Activated CD4-positive, alpha-beta T cell treated with anti-CD3 and anti-CD28 coated beads, Interleukin-2, amount 10 ng/mL, durations not matched to agents 7 days and 5 days (primary cell): ENCODE results near the gene RHPN2. TPM values are rescaled to one million over a fixed set of nuclear protein-coding genes. Genes with fewer than 3 reads are reported as not detected.
"Not testable (repeated sequence)": the region's sequence is repeated elsewhere in the genome, so short reads cannot be mapped to it uniquely, and the experiment has no call there.

Experiments used
- CTCF ChIA-PET: fragments of 350-600 bp; sonication (Branson Sonifier 250); formaldehyde crosslinking; loops from one replicate; lab custom pipeline; 2021; ENCODE audit warnings: antibody characterized with exemption; lab: Charles Lee
- POLR2A ChIA-PET: fragments of 350-600 bp; sonication (Branson Sonifier 250); formaldehyde crosslinking; loops from one replicate; lab custom pipeline; 2021; ENCODE audit warnings: antibody characterized with exemption; lab: Charles Lee
- DNase-seq: peaks from one replicate; pipeline ENCODE4 v3.0.0-alpha.2; 2020
- H3K27ac Mint-ChIP-seq: one replicate; pipeline ENCODE4 v1.8.0; 2021; ENCODE audit warnings: mild to moderate bottlenecking, moderate library complexity, mixed read lengths
- H3K27me3 Mint-ChIP-seq: one replicate; pipeline ENCODE4 v1.8.0; 2021; ENCODE audit warnings: mixed read lengths
- H3K36me3 Mint-ChIP-seq: one replicate; pipeline ENCODE4 v1.8.0; 2021; ENCODE audit warnings: low read depth, mixed read lengths
- H3K4me1 Mint-ChIP-seq: one replicate; pipeline ENCODE4 v1.8.0; 2021; ENCODE audit warnings: mixed read lengths
- H3K4me3 Mint-ChIP-seq: one replicate; pipeline ENCODE4 v1.8.0; 2021; ENCODE audit warnings: mild to moderate bottlenecking, moderate library complexity, mixed read lengths
- H3K9me3 Mint-ChIP-seq: one replicate; pipeline ENCODE4 v1.8.0; 2021; ENCODE audit warnings: mixed read lengths
- total RNA-seq, 2 experiments: library from RNA; stranded (reverse); gene quantifications; one replicate each; pipeline ENCODE4 v1.2.3, GENCODE V29; 2021

The RHPN2 gene
- total RNA-seq, 2 experiments from 2014 or later = 1.4 TPM

- H3K4me3 Mint-ChIP-seq, H3K27ac Mint-ChIP-seq, POLR2A ChIA-PET, H3K9me3 Mint-ChIP-seq, DNase-seq, H3K36me3 Mint-ChIP-seq, H3K27me3 Mint-ChIP-seq: not testable (repeated sequence)
- H3K4me1 Mint-ChIP-seq = peaks cover 15% of the 10 kb centered on the region
- CTCF ChIA-PET = interaction anchor here (0.7 kb wide), 1 partner anchor 125 kb away, joined by 3 read pairs; no protein-coding TSS in a partner anchor
Observed at GRCh38 chr19:32977813-32978212, 86.9 kb downstream of the RHPN2 start.

GRCh38 chr19:32977280-32977679 is 87.4 kb downstream of the RHPN2 start:
- no peaks in the 10 kb centered on the region for H3K27me3 Mint-ChIP-seq
- H3K4me3 Mint-ChIP-seq = no peak overlapping the region
- DNase-seq = no peak
- H3K4me1 Mint-ChIP-seq = peaks cover 17% of the 10 kb centered on the region
- peaks cover 8% of the 10 kb centered on the region for H3K36me3 Mint-ChIP-seq
- no peak overlapping the region for H3K27ac Mint-ChIP-seq
- CTCF ChIA-PET = interaction anchor here (0.6 to 1.6 kb wide), 4 partner anchors 43 to 126 kb away, joined by 3 to 5 read pairs (median 4); partner anchors contain the start of gene GPATCH1
- POLR2A ChIA-PET = no interaction called here
- H3K9me3 Mint-ChIP-seq = no peaks in the 10 kb centered on the region

DNA sequence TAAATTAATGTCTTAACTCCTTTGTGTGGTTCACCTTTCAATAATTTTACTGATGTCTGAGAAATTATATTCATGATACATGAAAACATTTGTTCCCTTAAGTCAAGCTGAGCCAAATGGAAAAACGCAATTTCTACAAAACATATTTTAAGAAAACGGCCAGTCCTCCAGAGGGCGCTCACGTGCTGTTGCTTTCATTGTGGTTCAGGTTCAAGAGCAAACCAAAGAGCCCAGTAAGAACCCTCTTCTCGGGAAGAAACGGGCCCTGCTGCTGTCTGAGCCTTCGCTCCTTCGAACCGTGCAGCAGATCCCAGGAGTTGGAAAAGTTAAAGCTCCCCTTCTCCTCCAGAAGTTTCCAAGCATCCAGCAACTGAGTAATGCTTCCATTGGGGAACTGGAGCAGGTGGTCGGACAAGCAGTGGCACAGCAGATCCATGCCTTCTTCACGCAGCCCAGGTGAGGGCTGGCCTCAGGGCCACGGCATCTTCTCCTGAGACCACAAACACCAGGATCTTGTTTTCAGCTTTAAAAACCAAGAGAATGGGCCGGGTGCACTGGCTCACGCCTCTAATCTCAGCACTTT is 88.4 kb downstream of the RHPN2 start:
- no peak overlapping the region for H3K27ac Mint-ChIP-seq
- no peaks in the 10 kb centered on the region for H3K27me3 Mint-ChIP-seq
- peak; percentile 85 for DNase-seq
- no peaks in the 10 kb centered on the region for H3K9me3 Mint-ChIP-seq
- H3K36me3 Mint-ChIP-seq = peaks cover 11% of the 10 kb centered on the region
- no peak overlapping the region for H3K4me3 Mint-ChIP-seq
- ChIA-PET POLR2A (no interaction called here), CTCF (interaction anchor here (0.7 to 1.6 kb wide), 4 partner anchors 52 to 199 kb away, joined by 3 to 5 read pairs (median 4); partner anchors contain the start of gene GPATCH1)
- H3K4me1 Mint-ChIP-seq = peaks cover 25% of the 10 kb centered on the region

- CTCF ChIA-PET = interaction anchor here (1.2 to 1.8 kb wide), 3 partner anchors 41 to 372 kb away, joined by 3 to 7 read pairs (median 3); no protein-coding TSS in a partner anchor
- peak; percentile 99 for DNase-seq
- no peaks in the 10 kb centered on the region for H3K27me3 Mint-ChIP-seq
- POLR2A ChIA-PET = interaction anchor here (0.6 to 0.7 kb wide), 3 partner anchors 100 to 486 kb away, joined by 3 to 5 read pairs (median 3); no protein-coding TSS in a partner anchor
- peak within 1 kb of the TSS; percentile 100 for H3K4me3 Mint-ChIP-seq
- H3K27ac Mint-ChIP-seq = peak within 1 kb of the TSS; percentile 89
- H3K4me1 Mint-ChIP-seq = peaks cover 37% of the 10 kb centered on the region
- no peaks in the 10 kb centered on the region for H3K9me3 Mint-ChIP-seq
- peaks cover 11% of the 10 kb centered on the region for H3K36me3 Mint-ChIP-seq
Observed at GRCh38 chr19:32971715-32972540, 92.8 kb downstream of the RHPN2 start, which contains the start of the genes CEP89 and FAAP24. TSS of gene CEP89 (minus strand) at chr19:32971958. CDS start at chr19:32971874, 84 bp downstream. TSS of gene FAAP24 (plus strand) at chr19:32972242. CDS start at chr19:32973197, 955 bp downstream.

DNA sequence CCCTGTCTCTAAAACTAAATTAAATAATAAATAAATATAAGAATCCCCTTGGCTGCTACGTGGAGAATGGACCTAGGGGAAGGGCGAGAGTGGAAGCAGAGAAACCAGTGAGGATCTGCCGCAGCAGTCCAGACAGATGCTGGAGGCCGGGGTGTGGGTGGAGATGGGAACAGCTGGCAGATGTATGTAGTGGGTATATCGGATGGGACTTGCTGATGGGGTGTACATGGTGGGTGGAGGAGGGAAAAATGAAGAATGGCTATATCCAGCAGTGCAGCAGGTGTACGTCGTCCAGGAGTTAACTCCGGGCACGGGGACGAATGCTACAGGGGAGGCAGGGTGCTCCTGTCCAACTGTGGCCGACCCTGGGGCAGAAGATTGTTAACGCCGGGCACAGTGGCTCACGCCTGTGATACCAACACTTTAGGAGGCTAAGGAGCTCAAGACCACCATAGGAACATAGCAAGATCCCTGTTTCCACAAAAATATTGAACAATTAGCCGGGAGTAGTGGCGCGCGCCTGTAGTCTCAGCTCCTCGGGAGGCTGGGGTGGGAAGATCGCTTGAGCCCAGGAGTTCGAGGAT is 93.6 kb downstream of the RHPN2 start:
- CTCF ChIA-PET = interaction anchor here (1.2 to 1.8 kb wide), 2 partner anchors 40 to 148 kb away, joined by 3 to 7 read pairs; no protein-coding TSS in a partner anchor
- no peak for DNase-seq
- Mint-ChIP-seq H3K9me3 (no peaks in the 10 kb centered on the region), H3K4me3 (peak overlapping the region; percentile 100), H3K27ac (peak overlapping the region; percentile 89), H3K27me3 (no peaks in the 10 kb centered on the region), H3K36me3 (peaks cover 6% of the 10 kb centered on the region), H3K4me1 (peaks cover 33% of the 10 kb centered on the region)
- POLR2A ChIA-PET = no interaction called here

DNA sequence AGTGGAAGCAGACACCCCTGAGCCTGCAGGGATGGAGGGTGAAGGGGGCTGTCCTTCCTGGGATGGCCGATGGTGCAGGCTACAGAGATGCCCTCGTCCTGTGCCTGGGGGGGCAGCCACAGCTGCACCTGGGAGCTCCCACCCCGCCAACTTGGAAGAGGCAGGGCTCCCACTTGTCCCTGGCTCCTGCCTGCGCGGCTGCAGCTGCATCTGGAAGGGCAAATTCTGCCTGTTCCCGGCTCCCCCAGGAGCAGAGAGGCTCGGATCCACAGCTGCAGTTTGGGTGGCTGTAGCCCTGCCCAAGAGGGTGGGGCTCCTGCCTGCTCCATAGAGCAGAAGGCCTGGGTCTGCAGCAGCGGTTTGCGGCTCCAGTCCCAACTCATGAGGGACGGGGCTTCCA is 95.1 kb downstream of the RHPN2 start:
- H3K4me1 Mint-ChIP-seq = peaks cover 29% of the 10 kb centered on the region
- no peaks in the 10 kb centered on the region for H3K9me3 Mint-ChIP-seq
- peak overlapping the region; percentile 40 for H3K4me3 Mint-ChIP-seq
- ChIA-PET CTCF (no interaction called here), POLR2A (no interaction called here)
- peaks cover 4% of the 10 kb centered on the region for H3K36me3 Mint-ChIP-seq
- no peak overlapping the region for H3K27ac Mint-ChIP-seq
- no peak for DNase-seq
- no peaks in the 10 kb centered on the region for H3K27me3 Mint-ChIP-seq

DNA sequence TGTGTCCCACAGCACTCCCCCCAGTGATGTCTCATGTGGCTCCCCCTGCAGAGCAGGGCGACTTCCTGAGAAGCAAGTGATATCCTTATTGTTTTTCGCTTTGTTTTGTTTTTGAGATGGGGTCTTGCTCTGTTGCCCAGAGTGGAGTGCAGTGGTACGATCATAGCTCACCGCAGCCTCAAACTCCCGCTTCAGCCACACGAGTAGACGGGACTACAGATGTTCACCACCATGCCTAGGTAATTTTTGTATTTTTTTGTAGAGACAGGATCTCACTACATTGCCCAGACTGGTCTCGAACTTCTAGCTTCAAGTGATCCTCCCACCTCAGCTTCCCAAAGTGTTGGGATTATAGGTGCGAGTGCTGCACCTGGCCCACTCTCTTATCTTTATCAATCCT is 97.9 kb downstream of the RHPN2 start:
- peaks cover 13% of the 10 kb centered on the region for H3K36me3 Mint-ChIP-seq
- no peak overlapping the region for H3K27ac Mint-ChIP-seq
- H3K27me3 Mint-ChIP-seq = no peaks in the 10 kb centered on the region
- H3K9me3 Mint-ChIP-seq = no peaks in the 10 kb centered on the region
- H3K4me3 Mint-ChIP-seq = no peak overlapping the region
- POLR2A ChIA-PET = no interaction called here
- H3K4me1 Mint-ChIP-seq = peaks cover 15% of the 10 kb centered on the region
- no peak for DNase-seq
- CTCF ChIA-PET = interaction anchor here (0.5 to 1.1 kb wide), 2 partner anchors 13 to 57 kb away, joined by 3 read pairs; no protein-coding TSS in a partner anchor

DNA sequence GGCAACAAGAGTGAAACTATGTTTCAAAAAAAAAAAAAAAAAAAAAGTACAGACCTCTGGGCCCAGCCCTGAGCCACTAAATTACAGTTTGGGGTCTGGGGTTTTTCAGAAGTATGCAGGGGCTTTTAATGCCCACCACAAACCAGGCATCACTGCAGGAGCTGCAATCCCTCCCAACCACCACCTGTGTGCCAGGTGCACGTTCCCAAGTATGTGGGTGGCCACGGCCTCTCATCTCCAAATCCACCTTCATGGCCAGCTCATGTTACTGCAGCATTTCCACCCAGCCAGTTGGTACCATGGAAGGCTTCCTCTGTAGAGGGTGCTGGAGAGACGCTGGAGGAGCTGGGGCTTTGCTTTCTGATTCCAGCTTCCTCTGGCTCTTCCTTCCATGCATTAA is 119.4 kb downstream of the RHPN2 start:
- H3K4me3 Mint-ChIP-seq = no peak overlapping the region
- H3K4me1 Mint-ChIP-seq = no peaks in the 10 kb centered on the region
- DNase-seq = no peak
- H3K9me3 Mint-ChIP-seq = no peaks in the 10 kb centered on the region
- peaks cover 23% of the 10 kb centered on the region for H3K36me3 Mint-ChIP-seq
- ChIA-PET POLR2A (no interaction called here), CTCF (no interaction called here)
- no peaks in the 10 kb centered on the region for H3K27me3 Mint-ChIP-seq
- H3K27ac Mint-ChIP-seq = no peak overlapping the region

GRCh38 chr19:32941273-32941672 is 123.4 kb downstream of the RHPN2 start:
- peaks cover 14% of the 10 kb centered on the region for H3K36me3 Mint-ChIP-seq
- CTCF ChIA-PET = interaction anchor here (1.1 kb wide), 1 partner anchor 9 kb away, joined by 3 read pairs; no protein-coding TSS in a partner anchor
- not testable (repeated sequence) for H3K27ac Mint-ChIP-seq, H3K4me1 Mint-ChIP-seq, H3K4me3 Mint-ChIP-seq, H3K9me3 Mint-ChIP-seq, H3K27me3 Mint-ChIP-seq, DNase-seq
- POLR2A ChIA-PET = interaction anchor here (0.5 kb wide), 1 partner anchor 46 kb away, joined by 9 read pairs; no protein-coding TSS in a partner anchor

DNA sequence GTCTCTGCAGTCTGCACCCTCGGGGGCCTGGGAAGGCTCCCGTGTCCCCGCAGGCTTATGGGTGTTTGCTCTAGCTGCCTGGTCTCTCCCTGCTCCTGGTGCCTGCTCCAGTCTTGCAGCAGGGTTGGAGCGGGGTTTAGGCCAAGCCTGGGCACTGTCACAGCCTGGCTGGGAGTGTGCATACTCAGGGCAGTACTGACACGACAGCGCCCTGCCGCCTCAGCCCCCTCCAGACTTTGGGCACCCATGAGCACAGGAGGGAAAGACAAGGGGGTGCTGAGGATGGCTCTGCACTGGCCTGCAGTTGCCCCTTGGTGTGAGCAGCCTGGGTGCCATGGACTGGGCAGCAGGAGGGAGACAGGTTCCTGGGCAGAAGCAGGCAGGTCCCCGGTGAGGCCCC is 128.6 kb downstream of the RHPN2 start:
- Mint-ChIP-seq H3K27ac (no peak overlapping the region), H3K27me3 (no peaks in the 10 kb centered on the region), H3K9me3 (no peaks in the 10 kb centered on the region), H3K36me3 (peaks cover 15% of the 10 kb centered on the region), H3K4me1 (no peaks in the 10 kb centered on the region), H3K4me3 (no peak overlapping the region)
- POLR2A ChIA-PET = no interaction called here
- CTCF ChIA-PET = no interaction called here
- DNase-seq = no peak

DNA sequence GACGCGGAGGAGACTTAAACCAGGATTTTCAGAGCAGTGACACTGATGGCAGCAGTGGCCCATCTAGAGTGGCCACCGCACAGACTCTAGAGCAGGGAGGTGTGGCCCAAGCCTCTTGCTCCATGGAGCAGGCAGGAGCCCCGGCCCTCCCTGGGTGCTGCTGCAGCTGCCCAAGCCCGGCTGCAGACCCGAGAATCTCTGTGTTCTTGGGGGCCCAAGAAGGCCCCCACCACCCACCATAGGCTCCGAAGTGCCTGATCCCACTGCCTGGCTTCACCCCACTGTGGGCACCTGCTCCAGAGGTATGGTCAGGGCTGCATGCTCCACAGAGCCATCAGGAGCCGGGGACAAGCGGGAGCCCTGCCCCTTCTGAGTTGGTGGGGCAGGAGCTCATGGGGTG is 129.1 kb downstream of the RHPN2 start:
- no peaks in the 10 kb centered on the region for H3K4me1 Mint-ChIP-seq
- ChIA-PET CTCF (no interaction called here), POLR2A (no interaction called here)
- H3K27ac Mint-ChIP-seq = no peak overlapping the region
- no peaks in the 10 kb centered on the region for H3K27me3 Mint-ChIP-seq
- no peak for DNase-seq
- H3K4me3 Mint-ChIP-seq = no peak overlapping the region
- H3K9me3 Mint-ChIP-seq = no peaks in the 10 kb centered on the region
- H3K36me3 Mint-ChIP-seq = peaks cover 17% of the 10 kb centered on the region

GRCh38 chr19:32933571-32933970 is 131.1 kb downstream of the RHPN2 start:
- H3K27me3 Mint-ChIP-seq = no peaks in the 10 kb centered on the region
- no peak for DNase-seq
- H3K27ac Mint-ChIP-seq = no peak overlapping the region
- peaks cover 5% of the 10 kb centered on the region for H3K9me3 Mint-ChIP-seq
- no peaks in the 10 kb centered on the region for H3K4me1 Mint-ChIP-seq
- ChIA-PET POLR2A (no interaction called here), CTCF (no interaction called here)
- no peak overlapping the region for H3K4me3 Mint-ChIP-seq
- peaks cover 31% of the 10 kb centered on the region for H3K36me3 Mint-ChIP-seq
